ENCODE results near the gene HAGHL.
"Not testable (repeated sequence)": the region's sequence is repeated elsewhere in the genome, so short reads cannot be mapped to it uniquely, and the experiment has no call there.

The HAGHL gene

DNA sequence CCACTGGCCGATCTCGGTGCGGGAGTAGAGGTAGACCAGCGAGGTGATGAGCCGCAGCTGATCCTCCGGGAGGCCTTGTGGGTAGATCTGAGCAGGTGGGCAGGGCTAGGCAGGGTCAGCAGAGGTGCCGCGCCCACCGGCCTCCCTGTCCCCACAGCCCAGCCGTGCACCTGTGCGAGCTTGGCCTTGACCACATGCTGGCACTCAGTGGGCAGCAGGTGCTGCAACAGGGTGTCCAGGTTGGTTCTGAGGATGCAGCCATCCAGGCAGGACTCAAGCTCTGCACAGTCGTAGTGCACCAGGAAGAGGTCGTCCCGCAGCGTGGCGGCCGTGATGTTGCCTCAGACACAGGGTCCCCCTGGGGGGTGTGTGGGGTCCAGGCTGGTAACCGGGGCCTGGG is 46.1 kb downstream of the HAGHL start:
- no peak for DNase-seq (ENCODE audit: low read depth)

DNA sequence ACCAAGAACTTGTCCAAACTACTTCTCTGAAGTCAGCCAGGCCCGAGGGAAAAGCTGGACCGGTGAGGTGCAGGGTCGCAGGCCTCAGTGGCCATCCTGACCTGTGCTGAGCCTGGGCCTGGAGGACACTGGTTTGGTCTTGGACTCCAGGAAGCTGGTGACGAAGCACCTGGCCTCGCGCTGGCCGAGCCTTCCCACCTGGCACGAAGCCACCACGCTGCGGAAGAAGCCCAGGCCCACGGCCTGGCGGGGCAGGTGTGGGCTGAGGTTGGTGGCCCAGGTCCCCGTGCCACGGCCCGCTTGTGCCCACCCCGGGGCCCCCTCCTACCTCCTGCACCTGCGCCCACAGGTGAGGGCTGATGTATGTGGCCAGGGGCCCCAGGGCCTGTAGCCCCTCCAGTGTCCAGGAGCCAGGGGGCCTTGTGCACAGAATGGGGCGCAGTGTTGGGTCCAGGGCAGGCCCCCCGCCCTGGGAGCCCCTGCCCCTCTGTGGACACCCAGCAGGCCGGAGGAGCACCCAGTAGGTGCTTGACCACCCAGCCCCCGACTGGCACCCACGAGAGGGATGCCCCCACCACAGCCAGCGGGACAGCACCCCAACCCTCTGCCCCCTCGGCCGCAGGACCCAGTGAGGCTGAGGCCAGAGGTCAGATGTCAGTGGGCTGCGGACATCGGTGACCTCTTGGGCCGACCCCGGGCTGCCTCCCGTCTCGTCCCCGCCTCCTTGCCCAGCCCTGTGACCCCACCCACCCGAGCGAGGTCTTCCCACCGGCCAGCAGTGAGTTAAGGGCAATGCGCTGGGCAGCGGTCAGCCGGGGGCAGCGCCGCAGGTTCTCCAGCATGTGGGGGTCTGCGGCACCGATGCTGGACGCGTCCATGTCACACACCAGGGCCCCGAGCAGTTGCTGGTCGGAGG is 47.4 kb downstream of the HAGHL start:
- no peak for DNase-seq (ENCODE audit: low read depth)

DNA sequence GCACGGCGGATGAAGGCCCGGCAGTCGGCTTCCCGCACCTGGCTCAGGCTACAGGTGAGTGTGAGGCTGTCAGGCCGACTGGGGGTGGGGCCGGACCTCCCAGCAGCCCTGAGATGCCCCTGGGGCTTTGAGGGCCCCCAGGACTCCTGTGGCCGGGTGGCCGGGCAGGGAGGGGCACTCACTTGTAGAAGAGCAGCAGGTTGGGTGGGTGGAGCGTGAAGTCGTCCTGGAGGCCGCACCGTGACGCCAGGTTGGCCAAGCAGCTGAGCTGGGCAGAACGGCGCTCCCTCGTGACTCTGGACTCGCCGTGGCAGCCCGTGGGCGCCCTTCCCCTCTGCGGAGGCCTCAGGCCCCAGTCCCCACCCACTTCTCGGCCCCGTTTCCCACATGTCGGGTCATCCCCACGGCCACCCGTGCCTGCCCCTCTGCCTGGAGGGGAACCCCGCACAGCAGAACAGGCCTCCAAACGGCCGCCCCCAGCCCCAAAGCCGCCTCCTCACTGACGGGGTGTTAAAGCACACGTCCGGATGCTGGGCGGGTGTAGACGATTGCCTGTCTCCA is 48.4 kb downstream of the HAGHL start:
- no peak for DNase-seq (ENCODE audit: low read depth)

DNA sequence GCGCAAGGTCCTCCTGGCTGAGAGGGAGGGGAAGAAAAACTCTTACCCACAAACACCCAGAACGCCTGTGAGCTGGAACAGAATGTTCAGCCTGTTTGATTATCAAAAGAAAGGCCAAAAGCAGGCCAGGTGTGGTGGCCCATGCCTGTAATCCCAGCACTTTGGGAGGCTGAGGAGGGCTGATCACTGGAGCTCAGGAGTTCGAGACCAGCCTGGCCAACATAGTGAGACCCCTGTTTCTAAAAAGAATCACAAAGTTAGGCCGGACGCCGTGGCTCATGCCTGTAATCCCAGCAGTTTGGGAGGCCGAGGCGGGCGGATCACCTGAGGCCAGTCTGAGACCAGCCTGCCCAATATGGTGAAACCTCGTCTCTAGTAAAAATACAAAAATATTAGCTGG is 49.4 kb downstream of the HAGHL start:
- DNase-seq (ENCODE audit: low read depth): not testable (repeated sequence)

DNA sequence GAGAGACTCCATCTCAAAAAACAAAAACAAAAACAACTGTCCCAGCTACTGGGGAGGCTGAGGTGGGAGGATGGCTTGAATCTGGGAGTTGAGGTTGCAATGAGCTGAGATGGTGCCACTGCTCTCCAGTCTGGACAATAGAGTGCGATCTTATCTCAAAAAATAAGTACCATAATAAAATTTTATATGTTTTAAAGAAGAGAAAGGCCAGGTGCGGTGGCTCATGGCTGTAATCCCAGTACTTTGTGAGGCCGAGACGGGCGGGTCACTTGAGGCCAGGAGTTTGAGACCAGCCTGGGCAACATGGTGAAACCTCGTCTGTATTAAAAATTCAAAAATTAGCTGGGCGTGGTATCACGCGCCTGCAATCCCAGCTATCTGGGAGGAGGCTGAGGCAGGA is 49.9 kb downstream of the HAGHL start:
- DNase-seq (ENCODE audit: low read depth): no peak

DNA sequence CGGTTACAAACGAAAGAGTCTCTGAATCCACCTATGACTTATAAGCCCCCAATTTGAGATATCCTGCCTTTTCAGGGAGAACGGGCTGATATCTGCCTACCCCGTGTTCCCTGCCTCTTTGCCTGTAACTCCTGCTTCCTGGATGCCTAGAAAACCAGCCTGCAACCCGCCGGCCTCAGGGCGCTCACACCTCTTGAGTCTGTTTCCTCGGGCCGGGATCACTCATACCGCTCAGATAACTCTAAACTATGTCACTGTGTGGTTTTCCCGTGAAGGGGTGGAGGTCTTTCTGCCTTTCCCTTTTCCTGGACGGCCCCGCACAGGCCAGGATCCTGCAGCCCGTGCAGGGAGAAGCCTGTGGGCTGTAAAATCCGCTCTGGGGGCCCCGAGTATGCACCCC is 50.9 kb downstream of the HAGHL start:
- DNase-seq (ENCODE audit: low read depth): no peak

DNA sequence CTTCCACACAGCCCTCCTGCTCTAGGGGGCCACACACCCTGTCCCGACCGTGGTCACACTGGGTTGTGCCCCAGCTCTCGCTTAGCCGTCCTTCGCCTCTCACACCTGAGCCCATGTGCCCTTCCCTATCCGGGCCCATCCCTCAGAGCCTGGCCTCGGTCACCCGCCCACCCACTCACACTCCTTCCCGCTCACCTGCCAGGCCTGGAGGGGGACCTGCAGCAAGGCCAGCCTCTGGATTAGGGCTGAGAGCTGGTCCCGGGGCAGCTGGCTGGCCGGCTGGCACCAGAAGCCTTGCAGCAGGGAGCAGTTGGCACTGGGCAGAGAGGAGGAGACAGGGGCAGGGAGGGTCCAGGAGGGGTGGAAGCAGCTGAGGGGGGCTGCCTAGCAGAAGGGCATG is 51.5 kb downstream of the HAGHL start:
- no peak for DNase-seq (ENCODE audit: low read depth)

DNA sequence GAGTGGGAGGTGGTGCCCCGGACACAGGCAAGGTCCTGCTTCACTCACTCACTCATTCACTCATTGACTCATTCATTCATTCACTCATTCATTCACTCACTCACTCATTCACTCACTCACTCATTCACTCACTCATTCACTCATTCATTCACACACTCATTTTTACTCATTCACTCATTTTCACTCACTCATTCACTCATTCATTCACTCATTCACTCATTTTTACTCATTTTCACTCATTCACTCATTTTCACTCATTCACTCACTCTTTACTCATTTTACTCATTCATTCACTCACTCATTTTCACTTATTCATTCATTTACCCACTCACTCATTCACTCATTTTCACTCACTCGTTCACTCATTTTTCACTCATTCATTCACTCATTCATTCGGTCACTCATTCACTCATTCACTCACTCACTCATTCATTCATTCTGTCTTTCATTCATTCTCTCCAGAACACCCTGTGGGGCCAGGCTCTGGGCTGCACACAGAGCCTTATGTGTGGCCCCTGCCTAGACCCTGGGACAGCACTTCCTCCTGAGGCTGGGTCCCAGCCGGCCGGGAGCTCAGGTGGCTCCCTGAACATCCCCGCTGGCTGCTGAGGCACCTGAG is 52.1 kb downstream of the HAGHL start:
- DNase-seq (ENCODE audit: low read depth): no peak
